ENCODE results near the gene ASCC3.

The ASCC3 gene

GRCh38 chr6:100491952-100492670, 389.0 kb downstream of the ASCC3 start:
- DNase-seq (ENCODE audit: low read depth in 2 of 2): no peak

- DNase-seq (ENCODE audit: low read depth in 2 of 2): no peak
Measured at GRCh38 chr6:100490065-100490464, 391.1 kb downstream of the ASCC3 start.

DNA sequence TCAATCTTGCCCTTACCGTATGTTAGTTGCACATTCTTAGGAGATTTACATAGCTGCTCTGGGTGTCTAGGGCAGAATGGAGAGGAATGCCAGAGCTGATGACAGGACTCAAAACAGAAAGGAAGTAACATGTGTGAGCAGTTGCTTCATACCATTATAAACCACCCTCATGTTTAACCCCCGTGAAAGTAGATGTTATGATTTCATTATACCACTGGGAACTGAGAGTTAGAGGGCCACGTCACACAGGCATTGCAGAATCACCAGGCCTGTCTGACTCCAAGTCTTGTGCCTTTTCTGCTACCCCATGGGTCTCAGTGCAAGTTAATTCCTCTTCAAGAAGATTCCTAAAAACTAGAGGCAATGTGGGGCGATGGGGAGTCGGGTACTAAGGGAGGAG, 392.9 kb downstream of the ASCC3 start:
- DNase-seq (ENCODE audit: low read depth in 2 of 2): no peak

DNA sequence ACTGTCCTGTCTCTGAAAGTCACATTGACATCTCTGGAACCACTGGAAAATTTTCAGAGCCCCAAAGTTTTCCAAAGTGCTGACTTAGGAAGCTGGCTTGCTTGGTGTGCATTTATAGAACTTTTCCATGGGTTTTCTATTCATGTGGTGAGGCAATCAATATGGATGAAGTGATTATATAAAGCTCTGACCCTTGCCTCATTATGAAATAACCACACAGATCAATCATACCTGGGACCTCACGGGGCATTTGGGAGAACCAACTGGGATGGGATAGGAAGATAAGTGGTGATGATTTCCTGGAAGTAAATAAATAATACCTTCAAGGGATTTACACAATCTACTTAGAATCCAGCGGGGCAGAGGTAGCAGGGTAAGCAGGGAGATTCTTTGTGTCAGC, 393.5 kb downstream of the ASCC3 start:
- DNase-seq (ENCODE audit: low read depth in 2 of 2): no peak

DNA sequence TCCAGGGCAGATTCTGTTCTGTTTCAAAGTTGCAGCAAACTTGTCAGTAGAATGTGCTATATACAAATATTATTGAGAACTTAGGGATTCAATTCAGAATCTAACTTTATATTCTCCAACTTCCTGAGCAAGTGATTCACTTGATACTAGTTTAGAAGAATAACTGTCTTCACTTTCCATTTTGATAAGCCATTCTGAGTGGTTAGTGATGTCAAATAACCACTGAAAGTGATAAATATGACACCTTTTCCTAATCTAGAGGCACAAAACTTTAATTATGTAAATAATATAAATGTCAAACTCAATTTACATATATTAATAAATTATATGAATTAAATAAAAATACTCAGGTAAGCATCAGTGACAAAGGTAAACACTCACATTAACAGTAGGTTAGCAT, 395.9 kb downstream of the ASCC3 start:
- no peak for DNase-seq (ENCODE audit: low read depth in 2 of 2)

DNA sequence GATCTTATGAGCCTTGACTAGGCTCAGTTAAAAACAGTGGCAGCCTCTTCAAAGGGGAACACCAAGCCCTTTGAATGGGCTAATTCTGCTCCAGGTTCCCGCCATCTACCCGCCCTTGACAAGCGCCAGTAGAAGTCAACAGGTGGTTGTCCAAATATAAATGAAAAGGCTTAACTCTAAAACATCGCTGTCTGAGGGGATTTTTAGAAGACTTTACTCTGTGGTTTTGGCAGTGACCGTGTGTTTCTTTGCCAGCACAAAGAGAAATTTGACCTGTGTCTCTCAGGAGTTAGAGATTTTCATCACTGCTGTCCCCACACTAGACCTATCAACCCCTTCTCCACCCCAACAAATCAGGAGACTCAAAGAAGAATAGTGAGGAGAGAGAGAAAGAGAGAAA, 396.7 kb downstream of the ASCC3 start:
- DNase-seq (ENCODE audit: low read depth in 2 of 2): no peak

DNA sequence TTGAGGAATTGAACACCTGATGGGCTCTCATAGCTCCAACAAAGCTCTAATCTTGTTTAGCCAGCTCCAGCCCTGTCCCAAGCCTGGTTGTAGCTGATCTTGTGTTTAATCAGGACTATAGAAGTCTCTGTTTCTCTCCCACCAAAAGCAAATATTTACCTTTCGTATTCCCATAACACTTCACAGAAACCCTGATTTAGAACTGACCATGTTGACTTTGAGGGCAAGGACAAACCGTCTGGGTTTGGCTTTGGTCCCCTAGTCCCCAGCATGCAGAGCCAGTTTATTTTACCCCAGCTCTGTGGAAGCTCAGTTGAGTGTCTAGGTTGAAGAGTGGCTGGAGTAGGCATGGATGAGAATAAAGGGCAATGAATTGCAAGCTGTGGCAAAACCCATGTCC, 398.4 kb downstream of the ASCC3 start:
- DNase-seq (ENCODE audit: low read depth in 2 of 2): no peak

DNA sequence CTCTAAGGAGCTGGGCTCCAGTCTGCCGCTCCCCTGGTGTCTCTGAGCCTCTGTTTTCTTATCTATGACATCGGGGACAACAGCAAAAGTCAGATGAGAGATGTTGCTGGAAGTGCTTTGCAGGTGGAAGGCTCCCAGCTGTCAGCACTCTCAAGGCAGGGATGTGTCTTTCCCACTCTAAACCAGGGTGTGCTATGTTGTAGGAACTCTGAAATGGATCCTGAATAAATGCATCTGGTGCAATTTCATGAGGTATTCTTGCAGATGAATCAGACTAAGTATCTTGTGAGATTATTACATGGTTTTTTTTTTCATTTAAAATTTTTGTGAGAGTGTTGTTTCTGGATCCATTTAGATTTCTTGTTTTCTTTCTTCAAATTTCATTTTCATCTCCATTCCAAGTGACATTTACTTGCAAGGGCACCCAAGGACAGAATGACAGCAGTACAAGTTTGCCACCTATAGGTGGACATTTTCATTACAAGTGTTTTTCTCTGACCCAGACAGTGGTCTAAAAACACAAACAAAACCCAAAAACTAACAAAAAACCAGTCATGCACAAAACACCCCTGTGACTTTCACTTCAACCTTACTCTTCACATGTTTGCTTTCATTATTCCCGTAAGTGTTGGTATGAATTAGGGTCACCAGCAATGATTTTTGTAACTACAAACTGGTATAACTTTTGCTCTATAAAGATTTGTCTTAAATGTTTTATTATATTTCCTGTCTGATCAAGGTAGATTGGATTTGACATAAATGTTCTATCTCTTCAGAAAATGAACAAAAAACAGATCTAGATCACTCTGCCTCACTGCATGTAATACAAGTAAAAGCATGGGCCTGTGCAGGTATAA, 401.7 kb downstream of the ASCC3 start:
- DNase-seq (ENCODE audit: low read depth in 2 of 2): no peak

DNA sequence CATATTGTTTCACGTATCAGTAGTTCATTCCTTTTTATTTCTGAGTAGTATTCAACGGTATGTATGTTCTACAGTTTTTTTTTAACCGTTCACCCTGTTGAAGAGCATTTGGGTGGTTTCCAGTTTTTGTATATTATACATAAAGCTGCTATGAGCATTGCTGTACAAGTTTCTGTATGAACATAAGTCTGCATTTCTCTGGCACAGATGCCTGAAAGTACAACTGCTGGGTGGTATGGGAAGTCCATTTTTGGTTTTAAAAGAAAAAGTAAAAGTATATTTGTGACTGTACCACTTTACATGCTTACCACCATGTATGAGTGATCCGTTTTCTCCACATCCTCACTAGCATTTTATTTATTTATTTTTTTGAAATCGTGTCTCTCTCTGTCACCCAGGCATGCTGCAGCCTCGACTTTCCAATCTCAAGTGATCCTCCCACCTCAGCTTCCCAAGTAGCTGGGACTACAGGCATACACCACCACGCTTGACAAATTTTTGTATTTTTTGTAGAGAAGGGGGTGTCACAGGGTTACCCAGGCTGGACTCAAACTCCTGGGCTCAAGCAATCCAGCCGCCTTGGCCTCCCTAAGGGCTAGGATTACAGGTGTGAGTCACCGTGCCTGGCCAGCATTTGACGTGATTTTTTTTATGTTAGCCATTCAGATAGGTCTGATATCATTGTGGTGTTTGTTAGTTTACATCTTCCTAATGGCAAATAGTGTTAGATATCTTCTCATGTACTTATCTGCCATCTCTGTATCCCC, 405.4 kb downstream of the ASCC3 start:
- no peak for DNase-seq (ENCODE audit: low read depth in 2 of 2)

DNA sequence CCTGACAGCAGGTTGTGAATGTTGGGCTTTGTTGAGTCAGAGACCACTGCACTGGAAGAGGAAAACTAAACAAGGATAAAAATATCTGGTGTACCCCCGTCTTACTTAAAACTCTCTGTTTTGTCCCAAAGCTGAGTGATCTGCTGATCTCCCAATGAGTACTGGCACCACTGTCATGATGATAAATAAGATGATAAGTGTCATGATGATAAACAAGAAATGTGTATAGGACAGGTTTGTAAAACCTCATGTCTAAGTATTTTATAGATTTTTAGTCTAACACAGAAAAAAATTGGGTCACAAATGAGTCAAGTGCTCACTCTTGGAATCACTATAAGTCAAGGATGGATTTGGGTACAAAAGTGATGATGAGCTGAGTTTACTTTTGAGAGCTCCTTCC, 407.9 kb downstream of the ASCC3 start:
- no peak for DNase-seq (ENCODE audit: low read depth in 2 of 2)

DNA sequence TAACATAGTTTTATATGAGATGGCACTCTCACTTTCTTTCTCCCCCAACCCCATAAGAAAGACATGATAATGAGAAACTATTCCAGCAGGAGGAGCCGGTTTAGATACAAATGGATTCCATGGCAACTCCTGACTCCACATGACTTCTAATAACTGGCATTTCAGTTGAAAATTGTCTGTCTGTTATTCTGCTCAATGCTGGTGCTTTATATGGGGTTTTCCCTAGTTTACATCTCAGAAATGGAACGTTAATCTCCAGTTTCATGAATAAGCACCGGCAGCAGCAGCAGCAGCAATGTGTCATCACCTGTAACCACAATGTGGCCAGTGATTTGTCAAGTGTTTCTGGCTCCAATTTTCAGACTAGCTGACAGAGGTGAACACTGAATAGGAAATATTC, 408.5 kb downstream of the ASCC3 start:
- DNase-seq (ENCODE audit: low read depth in 2 of 2): no peak

DNA sequence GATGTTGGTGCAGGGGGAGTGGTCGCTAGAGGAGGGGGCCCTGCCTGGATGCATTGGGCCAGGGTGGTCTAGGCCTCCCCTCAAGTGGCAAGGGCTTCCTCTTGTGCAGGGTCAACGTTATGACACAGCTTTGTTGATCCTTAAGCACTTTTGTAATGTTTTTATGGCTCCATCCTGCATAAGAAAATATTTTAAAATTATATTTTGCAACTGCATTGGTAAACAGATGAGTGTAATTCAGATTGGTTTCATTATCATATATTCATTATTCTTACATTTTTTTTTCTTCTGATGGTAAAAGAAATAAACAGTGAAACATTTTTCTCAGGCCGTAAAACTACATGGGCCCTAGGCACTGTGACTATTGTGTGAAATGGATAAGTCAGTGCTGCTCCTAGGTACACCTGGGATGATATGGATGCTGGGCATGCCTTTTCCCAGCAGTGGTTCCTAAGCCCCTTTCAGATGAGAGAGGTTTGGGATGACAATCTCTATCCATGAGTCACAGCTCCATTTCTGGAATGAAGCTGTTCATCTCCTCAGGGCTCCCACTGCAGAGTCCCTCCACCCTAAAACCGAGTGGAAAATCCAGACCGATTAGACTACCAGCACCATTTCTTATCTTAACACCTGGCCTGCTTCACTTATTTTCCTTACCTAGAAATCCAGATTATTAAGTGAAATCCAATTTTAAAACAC, 410.6 kb downstream of the ASCC3 start:
- no peak for DNase-seq (ENCODE audit: low read depth in 2 of 2)

DNA sequence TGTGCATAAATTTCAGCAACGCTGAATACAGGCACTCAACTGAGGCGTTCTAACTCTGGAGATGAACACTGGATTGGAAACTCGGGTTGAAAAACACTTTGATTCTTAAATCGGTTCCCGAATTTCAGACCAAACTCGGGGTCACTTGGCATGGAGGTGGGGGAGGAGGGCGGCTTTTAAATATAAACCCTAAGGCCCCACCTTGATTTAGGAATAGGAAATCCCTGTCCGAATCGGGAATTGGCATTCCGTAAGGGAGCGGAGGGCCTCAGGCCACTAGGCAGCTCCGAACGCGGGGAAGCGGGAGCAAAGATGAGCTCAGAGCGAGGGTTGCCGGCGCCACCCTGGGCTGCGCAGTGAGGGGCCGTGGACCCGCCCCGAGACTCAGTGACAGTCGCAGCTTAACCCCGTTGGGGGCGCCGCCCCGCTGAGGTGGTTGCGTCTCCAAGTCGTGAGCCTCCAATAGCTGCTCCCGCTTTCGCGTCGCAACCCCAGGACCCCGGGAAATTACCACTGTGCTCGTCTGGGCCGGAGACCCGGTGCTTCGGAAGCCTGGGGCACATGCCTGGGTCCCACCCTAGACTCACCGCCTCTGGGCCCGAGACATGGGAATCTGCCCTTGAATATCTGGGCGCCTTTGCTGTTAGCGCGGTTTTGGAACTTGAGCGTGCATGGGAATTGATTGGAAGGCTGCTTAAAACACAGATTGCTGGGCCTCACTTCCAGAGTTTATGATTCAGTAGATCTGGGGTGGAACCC, 411.8 kb downstream of the ASCC3 start:
- no peak for DNase-seq (ENCODE audit: low read depth in 2 of 2)

DNA sequence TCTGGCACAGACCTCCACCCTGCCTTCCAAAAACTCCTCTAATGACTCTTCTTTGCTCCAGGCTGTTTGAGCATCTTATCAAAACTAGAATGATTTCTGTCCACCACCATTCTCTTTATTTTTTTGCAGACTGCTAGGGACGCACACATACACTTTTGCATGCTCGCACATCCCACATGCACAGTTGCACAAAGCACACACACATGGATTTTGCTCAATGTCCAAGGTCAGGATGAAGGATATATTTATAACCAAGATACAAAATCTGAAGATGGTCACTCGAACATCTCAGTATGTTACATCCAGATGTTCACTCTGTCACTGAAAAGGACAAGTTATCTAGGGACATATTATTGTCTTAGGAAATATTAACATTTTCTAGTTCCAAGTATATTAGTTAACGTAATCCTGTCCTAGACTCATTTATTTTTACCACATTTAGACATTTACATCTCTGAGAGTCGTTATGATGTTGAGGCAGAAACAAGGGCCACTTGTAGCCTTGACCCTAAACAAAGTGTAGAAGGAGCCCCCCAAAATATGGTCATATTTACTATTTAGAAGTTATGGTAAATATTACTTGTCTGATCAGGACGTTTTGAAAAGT, 413.0 kb downstream of the ASCC3 start:
- DNase-seq (ENCODE audit: low read depth in 2 of 2): no peak

DNA sequence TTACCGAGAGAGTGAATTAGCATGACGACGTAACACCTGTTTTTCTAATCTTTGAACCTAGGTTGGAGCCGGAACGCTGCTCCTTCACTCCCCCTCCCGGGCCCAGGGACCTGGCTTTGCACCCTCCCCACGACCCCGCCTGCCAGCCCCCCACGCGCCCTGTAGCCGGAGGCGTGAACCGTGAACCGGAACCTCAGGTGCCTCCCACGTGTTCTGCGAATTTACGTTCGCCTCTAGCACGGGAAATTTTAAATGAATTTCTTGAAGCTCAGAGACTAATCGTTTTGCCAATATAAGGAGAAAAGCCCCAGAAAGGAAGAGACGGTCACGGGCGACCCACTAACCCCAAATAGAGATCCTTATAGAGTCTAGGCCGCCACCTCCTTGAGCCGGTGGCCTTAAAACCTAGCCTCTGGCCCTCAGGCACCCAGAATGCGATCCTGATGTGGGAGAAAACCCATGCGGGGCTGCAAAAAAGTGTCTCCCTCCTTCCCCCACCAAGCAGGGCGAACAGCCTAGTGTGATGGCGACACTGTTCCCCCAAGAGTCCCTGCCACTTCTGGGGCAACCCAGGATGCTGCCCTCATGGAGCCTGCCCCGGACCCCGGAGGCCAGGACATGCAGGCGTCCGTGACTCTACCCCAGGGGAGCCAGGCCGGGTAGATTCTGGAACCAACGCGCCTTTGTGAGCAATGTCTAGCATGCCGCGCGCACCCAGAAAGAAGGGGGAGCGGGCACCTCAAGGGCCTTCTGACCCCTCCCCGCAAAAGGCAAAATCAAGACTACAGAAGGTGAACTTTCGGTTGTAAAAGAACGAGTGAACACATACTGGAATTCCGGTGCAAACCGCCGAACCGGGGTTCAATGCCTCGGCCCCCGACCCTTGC, 413.8 kb downstream of the ASCC3 start:
- no peak for DNase-seq (ENCODE audit: low read depth in 2 of 2)

- no peak for DNase-seq (ENCODE audit: low read depth in 2 of 2)
Measured at GRCh38 chr6:100466410-100467128, 414.6 kb downstream of the ASCC3 start.

GRCh38 chr6:100465701-100466409, 415.3 kb downstream of the ASCC3 start:
- no peak for DNase-seq (ENCODE audit: low read depth in 2 of 2)

- DNase-seq (ENCODE audit: low read depth in 2 of 2): no peak
Measured at GRCh38 chr6:100464903-100465700, 416.0 kb downstream of the ASCC3 start, which contains the start of gene SIM1. TSS of gene SIM1 (minus strand) at chr6:100464921. CDS start at chr6:100463468, 1,453 bp downstream.

Measured in stimulated activated CD4-positive, alpha-beta T cell treated with anti-CD3 and anti-CD28 coated beads, Interleukin-4, amount 100 ng/mL, for 48 hours (primary cell).